WTC11 (cell line): ENCODE measurements around the gene GPER1. TPM values are rescaled to one million over a fixed set of nuclear protein-coding genes. Genes with fewer than 3 reads are reported as not detected.

Experiments used
- ATAC-seq: fragments of 200-7000 bp; cut with Tn5 transposase; 2 replicates; pipeline ENCODE4 v1.10.0; 2021; ENCODE audit warnings: mild to moderate bottlenecking, moderate library complexity
- CTCF ChIA-PET: fragments of 300-600 bp; sonication (Branson Sonifier 250); formaldehyde crosslinking; loops from one replicate; lab custom pipeline; 2021; ENCODE audit warnings: antibody characterized with exemption; lab: Charles Lee
- POLR2A ChIA-PET: fragments of 350-600 bp; sonication (Branson Sonifier 250); formaldehyde crosslinking; loops from one replicate; lab custom pipeline; 2021; ENCODE audit warnings: antibody characterized with exemption; lab: Charles Lee
- DNase-seq: peaks from one replicate; pipeline ENCODE4 v3.0.0; 2021; ENCODE audit warnings: low spot score
- H3K27ac Mint-ChIP-seq: 2 replicates; pipeline ENCODE4 v1.8.0; 2021; ENCODE audit warnings: mixed read lengths
- H3K27me3 Mint-ChIP-seq: 2 replicates; pipeline ENCODE4 v1.8.0; 2021; ENCODE audit warnings: low read depth, mild to moderate bottlenecking, moderate library complexity, mixed read lengths
- H3K36me3 Mint-ChIP-seq: 2 replicates; pipeline ENCODE4 v1.8.0; 2021; ENCODE audit warnings: mixed read lengths
- H3K4me1 Mint-ChIP-seq: 2 replicates; pipeline ENCODE4 v1.8.0; 2022; ENCODE audit warnings: mixed read lengths
- H3K4me3 Mint-ChIP-seq: 2 replicates; pipeline ENCODE4 v1.8.0; 2021; ENCODE audit warnings: mild to moderate bottlenecking, moderate library complexity, mixed read lengths
- H3K9me3 Mint-ChIP-seq: 2 replicates; pipeline ENCODE4 v1.8.0; 2021; ENCODE audit warnings: mixed read lengths
- CREM ChIP-seq: sonication (generic); formaldehyde crosslinking; IDR thresholded peaks from 2 replicates; pipeline ENCODE4 v1.8.1; 2022; ENCODE audit warnings: mild to moderate bottlenecking, missing genetic modification reagents, moderate library complexity
- ELF4 ChIP-seq: sonication (generic); formaldehyde crosslinking; IDR thresholded peaks from 2 replicates; pipeline ENCODE4 v1.8.1; 2022; ENCODE audit warnings: low read depth, mild to moderate bottlenecking, moderate library complexity, missing genetic modification reagents
- FOXK1 ChIP-seq: sonication (generic); formaldehyde crosslinking; IDR thresholded peaks from 2 replicates; pipeline ENCODE4 v1.8.0; 2022; ENCODE audit warnings: mild to moderate bottlenecking, moderate library complexity, missing genetic modification reagents
- GABPB1 ChIP-seq: sonication (generic); formaldehyde crosslinking; IDR thresholded peaks from 2 replicates; pipeline ENCODE4 v1.8.1; 2023; ENCODE audit warnings: mild to moderate bottlenecking, missing genetic modification reagents
- GTF2I ChIP-seq: fragments of 250-450 bp; sonication (Bioruptor Pico); conservative IDR thresholded peaks from 2 replicates; pipeline ENCODE4 v1.4.0; 2021; ENCODE audit warnings: mild to moderate bottlenecking
- HMGXB4 ChIP-seq: sonication (generic); formaldehyde crosslinking; IDR thresholded peaks from 2 replicates; pipeline ENCODE4 v1.8.1; 2023; ENCODE audit warnings: mild to moderate bottlenecking, moderate library complexity, missing genetic modification reagents
- MXD4 ChIP-seq: fragments of 250-450 bp; sonication (Bioruptor Pico); IDR thresholded peaks from 2 replicates; pipeline ENCODE4 v1.8.0; 2021; ENCODE audit warnings: mild to moderate bottlenecking, moderate library complexity, borderline replicate concordance
- NFATC4 ChIP-seq: fragments of 250-450 bp; sonication (Bioruptor Pico); IDR thresholded peaks from 2 replicates; pipeline ENCODE4 v1.9.0; 2021; ENCODE audit warnings: mild to moderate bottlenecking
- RELA ChIP-seq: sonication (generic); formaldehyde crosslinking; IDR thresholded peaks from 2 replicates; pipeline ENCODE4 v1.8.1; 2022; ENCODE audit warnings: missing genetic modification reagents, mild to moderate bottlenecking, borderline replicate concordance
- SOX15 ChIP-seq: fragments of 250-450 bp; sonication (Bioruptor Pico); IDR thresholded peaks from 2 replicates; pipeline ENCODE4 v1.9.0; 2021; ENCODE audit warnings: mild to moderate bottlenecking
- SP1 ChIP-seq: sonication (generic); formaldehyde crosslinking; conservative IDR thresholded peaks from 2 replicates; pipeline ENCODE4 v1.8.1; 2022; ENCODE audit warnings: missing genetic modification reagents
- TEAD1 ChIP-seq: sonication (generic); formaldehyde crosslinking; IDR thresholded peaks from 2 replicates; pipeline ENCODE4 v1.8.0; 2022; ENCODE audit warnings: mild to moderate bottlenecking, missing genetic modification reagents
- TEAD4 ChIP-seq: sonication (generic); formaldehyde crosslinking; IDR thresholded peaks from 2 replicates; pipeline ENCODE4 v1.8.0; 2022; ENCODE audit warnings: mild to moderate bottlenecking, missing genetic modification reagents
- ZNF512 ChIP-seq: sonication (generic); formaldehyde crosslinking; IDR thresholded peaks from 2 replicates; pipeline ENCODE4 v1.8.1; 2022; ENCODE audit warnings: missing genetic modification reagents, borderline replicate concordance
- total RNA-seq: library from RNA; stranded (reverse); gene quantifications from 3 replicates; pipeline ENCODE4 v1.2.3, GENCODE V29; 2021
- TF ChIP-seq, protein P1 (sequence below): sonication (generic); formaldehyde crosslinking; IDR thresholded peaks from 2 replicates; pipeline ENCODE4 v1.8.1; 2023; ENCODE audit warnings: mild to moderate bottlenecking, missing genetic modification reagents, moderate library complexity
- TF ChIP-seq, protein P2 (sequence below): fragments of 200-600 bp; IDR thresholded peaks from 2 replicates; pipeline ENCODE4 v1.8.0; 2022; ENCODE audit warnings: antibody characterized with exemption

The GPER1 gene
- total RNA-seq, 1 experiment from 2014 or later: 0.28 TPM

GRCh38 chr7:1044189-1045068 is 43.5 kb upstream of the GPER1 start, which contains the start of gene GPR146:
Gene GPR146 (plus strand): TSS chr7:1044546. CDS start chr7:1057516, 12,970 bp downstream.
- DNase-seq (peak; percentile 99), ATAC-seq (peak; percentile 93)
- H3K4me1 Mint-ChIP-seq: peaks cover 31% of the 10 kb centered on the region
- H3K4me3 Mint-ChIP-seq: peak within 1 kb of the TSS; percentile 71
- no peaks in the 10 kb centered on the region for H3K36me3 Mint-ChIP-seq
- H3K9me3 Mint-ChIP-seq: no peaks in the 10 kb centered on the region
- peak within 1 kb of the TSS; percentile 97 for H3K27ac Mint-ChIP-seq
- no peaks in the 10 kb centered on the region for H3K27me3 Mint-ChIP-seq
- ChIA-PET CTCF (interaction anchor here (0.6 to 5.0 kb wide), 18 partner anchors 10 to 547 kb away, joined by 3 to 48 read pairs (median 3); partner anchors contain the start of gene CYP2W1), POLR2A (interaction anchor here (0.9 kb wide), 2 partner anchors 15 to 16 kb away, joined by 3 read pairs; no protein-coding TSS in a partner anchor)
- peak; percentile 68; the same call in 1 of the 2 replicates for TF ChIP-seq HMGXB4 (CRISPR knock-in tag)
- TF ChIP-seq, protein P1, sequence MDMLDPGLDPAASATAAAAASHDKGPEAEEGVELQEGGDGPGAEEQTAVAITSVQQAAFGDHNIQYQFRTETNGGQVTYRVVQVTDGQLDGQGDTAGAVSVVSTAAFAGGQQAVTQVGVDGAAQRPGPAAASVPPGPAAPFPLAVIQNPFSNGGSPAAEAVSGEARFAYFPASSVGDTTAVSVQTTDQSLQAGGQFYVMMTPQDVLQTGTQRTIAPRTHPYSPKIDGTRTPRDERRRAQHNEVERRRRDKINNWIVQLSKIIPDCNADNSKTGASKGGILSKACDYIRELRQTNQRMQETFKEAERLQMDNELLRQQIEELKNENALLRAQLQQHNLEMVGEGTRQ (CRISPR knock-in tag): peak; percentile 94
- TF ChIP-seq ELF4 (CRISPR knock-in tag): no peak
- peak; percentile 92 for TF ChIP-seq SP1 (CRISPR knock-in tag)
- no peak for TF ChIP-seq NFATC4 (CRISPR knock-in tag)
- no peak for TF ChIP-seq CREM (CRISPR knock-in tag)
- peak; percentile 70 for TF ChIP-seq FOXK1 (CRISPR knock-in tag)
- TF ChIP-seq, protein P2, sequence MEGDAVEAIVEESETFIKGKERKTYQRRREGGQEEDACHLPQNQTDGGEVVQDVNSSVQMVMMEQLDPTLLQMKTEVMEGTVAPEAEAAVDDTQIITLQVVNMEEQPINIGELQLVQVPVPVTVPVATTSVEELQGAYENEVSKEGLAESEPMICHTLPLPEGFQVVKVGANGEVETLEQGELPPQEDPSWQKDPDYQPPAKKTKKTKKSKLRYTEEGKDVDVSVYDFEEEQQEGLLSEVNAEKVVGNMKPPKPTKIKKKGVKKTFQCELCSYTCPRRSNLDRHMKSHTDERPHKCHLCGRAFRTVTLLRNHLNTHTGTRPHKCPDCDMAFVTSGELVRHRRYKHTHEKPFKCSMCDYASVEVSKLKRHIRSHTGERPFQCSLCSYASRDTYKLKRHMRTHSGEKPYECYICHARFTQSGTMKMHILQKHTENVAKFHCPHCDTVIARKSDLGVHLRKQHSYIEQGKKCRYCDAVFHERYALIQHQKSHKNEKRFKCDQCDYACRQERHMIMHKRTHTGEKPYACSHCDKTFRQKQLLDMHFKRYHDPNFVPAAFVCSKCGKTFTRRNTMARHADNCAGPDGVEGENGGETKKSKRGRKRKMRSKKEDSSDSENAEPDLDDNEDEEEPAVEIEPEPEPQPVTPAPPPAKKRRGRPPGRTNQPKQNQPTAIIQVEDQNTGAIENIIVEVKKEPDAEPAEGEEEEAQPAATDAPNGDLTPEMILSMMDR: 0 out of 2 replicates have a peak, but pooled peaks have one; percentile 18
- no peak for TF ChIP-seq GTF2I (CRISPR knock-in tag)
- no peak for TF ChIP-seq SOX15 (CRISPR knock-in tag)

DNA sequence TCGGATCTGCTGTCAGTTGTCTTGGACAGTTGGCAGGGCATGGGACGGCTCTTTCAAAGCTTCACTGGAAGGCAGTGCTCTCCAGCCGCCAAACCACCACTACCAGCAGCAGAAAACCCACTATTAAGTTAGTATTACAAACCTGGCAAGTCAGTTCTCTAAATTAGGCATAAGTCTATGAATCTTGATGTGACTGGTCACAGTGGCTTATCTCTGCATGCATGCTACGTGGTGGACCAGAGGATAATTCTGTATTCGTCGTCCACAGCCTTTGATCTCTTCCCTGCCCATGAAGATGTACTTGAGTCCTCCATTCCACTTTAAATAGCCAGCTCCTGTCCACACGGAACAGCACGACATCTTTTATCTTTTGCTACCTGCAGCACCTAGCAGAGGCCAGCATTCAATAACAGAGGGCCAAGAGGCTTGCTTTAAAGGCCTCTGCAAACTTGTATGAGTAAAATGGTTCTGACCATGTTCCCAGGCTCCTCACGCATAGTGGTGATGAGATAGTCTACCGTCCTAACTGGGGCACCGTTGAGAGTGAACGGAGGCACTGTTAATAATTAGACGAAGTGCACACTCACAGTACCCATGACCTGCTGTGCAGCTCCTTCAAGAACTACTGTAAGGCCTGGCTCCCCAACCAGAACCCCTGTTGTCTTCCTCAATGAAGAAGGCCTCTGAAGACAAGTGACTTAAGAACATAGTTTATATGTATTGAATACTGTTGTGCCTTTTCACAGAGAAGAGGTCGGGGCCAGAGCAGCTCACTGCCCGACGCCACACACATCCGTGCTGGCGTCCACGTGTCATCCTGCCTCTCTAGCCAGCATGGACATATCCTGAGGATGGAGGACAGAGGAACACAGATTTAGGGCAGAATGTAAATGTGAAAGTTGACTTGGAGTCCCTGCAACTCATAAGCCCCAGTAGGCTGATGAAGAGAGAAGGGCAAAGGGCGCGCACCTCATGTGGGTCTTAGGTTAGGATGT is 42.5 kb upstream of the GPER1 start:
- POLR2A ChIA-PET: interaction anchor here (0.9 kb wide), 1 partner anchor 14 kb away, joined by 3 read pairs; no protein-coding TSS in a partner anchor

More for the DNA sequence above, 42.5 kb upstream of the GPER1 start:
- Mint-ChIP-seq H3K27ac (peak overlapping the region; percentile 84), H3K27me3 (no peaks in the 10 kb centered on the region), H3K36me3 (no peaks in the 10 kb centered on the region), H3K9me3 (no peaks in the 10 kb centered on the region), H3K4me1 (peaks cover 31% of the 10 kb centered on the region), H3K4me3 (peak overlapping the region; percentile 71)
- DNase-seq (no peak), ATAC-seq (no peak)
- CTCF ChIA-PET: interaction anchor here (0.6 to 5.0 kb wide), 17 partner anchors 9 to 547 kb away, joined by 3 to 48 read pairs (median 3); partner anchors contain the start of gene CYP2W1
- TF ChIP-seq GABPB1 (CRISPR knock-in tag) (no peak), TEAD4 (no peak), RELA (CRISPR knock-in tag) (no peak), TEAD1 (CRISPR knock-in tag) (no peak), ZNF512 (no peak), MXD4 (CRISPR knock-in tag) (no peak)
